Measurements from ENCODE around the gene VKORC1. TPM values are rescaled to one million over a fixed set of nuclear protein-coding genes. Genes with fewer than 3 reads are reported as not detected.
A peak's percentile ranks its signal among the peaks of the same experiment; 100 is the strongest.

VKORC1 gene
- total RNA-seq, 1 experiment from 2014 or later, result 98.3 TPM

GRCh38 chr16:31108794-31109558 is 14.4 kb upstream of the VKORC1 start:
- peaks cover 13% of the 10 kb centered on the region for H3K4me1 ChIP-seq (ENCODE audit: insufficient read depth, low read length, poor library complexity, severe bottlenecking)
- DNase-seq (ENCODE audit: low spot score), result no peak
- ChIA-PET POLR2A (ENCODE audit: low non-redundant PET) (interaction anchor here (0.6 kb wide), 1 partner anchor 8 kb away, joined by 3 read pairs; the partner anchor contains the start of gene KAT8), CTCF (interaction anchor here (0.5 kb wide), 1 partner anchor 415 kb away, joined by 3 read pairs; no protein-coding TSS in a partner anchor)
- intact Hi-C loops (cut with micrococcal nuclease; ENCODE audit: unreplicated experiment), result no loop called here
- TF ChIP-seq CTCF (conservative IDR thresholded peaks at IDR 0.05; ENCODE audit: low read depth, low read length) (no peak), EZH2 (IDR thresholded peaks at IDR 0.05; ENCODE audit: borderline replicate concordance, low read depth, low read length, poor library complexity, severe bottlenecking) (no peak)
- no peaks in the 10 kb centered on the region for H3K27me3 ChIP-seq (replicated peaks; ENCODE audit: insufficient read depth, low read depth, low read length, poor library complexity)
- H3K36me3 ChIP-seq (ENCODE audit: insufficient read depth, low read length, poor library complexity, severe bottlenecking), result peaks cover 31% of the 10 kb centered on the region
- peak overlapping the region; percentile 96 for H3K4me3 ChIP-seq (ENCODE audit: low read depth, low read length, poor library complexity, severe bottlenecking)
- no peaks in the 10 kb centered on the region for H3K9me3 ChIP-seq (ENCODE audit: low read depth, low read length, poor library complexity, severe bottlenecking)
- H3K27ac ChIP-seq (ENCODE audit: low read depth, low read length, poor library complexity, severe bottlenecking), result peak overlapping the region; percentile 87
- TSS peak; percentile 41 for BruUV-seq (replicated peaks)

- TF ChIP-seq EZH2 (IDR thresholded peaks at IDR 0.05; ENCODE audit: borderline replicate concordance, low read depth, low read length, poor library complexity, severe bottlenecking) (no peak), CTCF (conservative IDR thresholded peaks at IDR 0.05; ENCODE audit: low read depth, low read length) (no peak)
- Histone ChIP-seq H3K4me1 (ENCODE audit: insufficient read depth, low read length, poor library complexity, severe bottlenecking) (peaks cover 13% of the 10 kb centered on the region), H3K27me3 (replicated peaks; ENCODE audit: insufficient read depth, low read depth, low read length, poor library complexity) (no peaks in the 10 kb centered on the region), H3K4me3 (ENCODE audit: low read depth, low read length, poor library complexity, severe bottlenecking) (peak within 1 kb of the TSS; percentile 96), H3K36me3 (ENCODE audit: insufficient read depth, low read length, poor library complexity, severe bottlenecking) (peaks cover 31% of the 10 kb centered on the region), H3K27ac (ENCODE audit: low read depth, low read length, poor library complexity, severe bottlenecking) (peak within 1 kb of the TSS; percentile 87), H3K9me3 (ENCODE audit: low read depth, low read length, poor library complexity, severe bottlenecking) (no peaks in the 10 kb centered on the region)
- CTCF ChIA-PET, result no interaction called here
- intact Hi-C loops (cut with micrococcal nuclease; ENCODE audit: unreplicated experiment), result no loop called here
- no TSS peak for BruUV-seq (replicated peaks)
- POLR2A ChIA-PET (ENCODE audit: low non-redundant PET), result interaction anchor here (0.6 kb wide), 1 partner anchor 9 kb away, joined by 3 read pairs; the partner anchor contains the start of gene KAT8
- peak; percentile 88 for DNase-seq (ENCODE audit: low spot score)
These were observed 13.6 kb upstream of the VKORC1 start, which contains the start of gene BCKDK for GRCh38 chr16:31108035-31108793. Gene BCKDK, plus strand, starts transcription at chr16:31108386. Its CDS starts 838 bp downstream, at chr16:31109224.

DNA sequence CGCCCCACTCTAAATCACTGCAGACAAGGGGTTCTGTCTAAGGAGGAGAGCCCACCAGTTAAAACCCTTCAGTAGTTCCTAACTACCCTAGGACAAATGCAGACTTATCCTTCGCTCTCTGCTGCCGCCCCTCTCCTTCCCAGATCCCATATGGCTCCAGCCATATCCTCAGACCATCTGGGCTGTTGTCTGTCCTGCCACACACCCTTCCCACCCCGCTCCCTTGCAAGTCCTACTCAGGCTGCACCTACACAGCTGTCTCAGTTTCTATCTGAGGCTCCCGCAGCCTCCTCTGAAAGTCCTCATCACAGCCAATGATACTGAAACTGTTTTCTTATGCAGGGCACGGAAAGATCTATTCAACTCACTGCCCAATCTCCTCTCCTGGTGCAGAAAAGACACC is 12.9 kb upstream of the VKORC1 start:
- Histone ChIP-seq H3K27ac (ENCODE audit: low read depth, low read length, poor library complexity, severe bottlenecking) (no peak overlapping the region), H3K4me3 (ENCODE audit: low read depth, low read length, poor library complexity, severe bottlenecking) (no peak overlapping the region), H3K9me3 (ENCODE audit: low read depth, low read length, poor library complexity, severe bottlenecking) (no peaks in the 10 kb centered on the region), H3K27me3 (replicated peaks; ENCODE audit: insufficient read depth, low read depth, low read length, poor library complexity) (no peaks in the 10 kb centered on the region), H3K4me1 (ENCODE audit: insufficient read depth, low read length, poor library complexity, severe bottlenecking) (peaks cover 13% of the 10 kb centered on the region), H3K36me3 (ENCODE audit: insufficient read depth, low read length, poor library complexity, severe bottlenecking) (peaks cover 30% of the 10 kb centered on the region)
- BruUV-seq (replicated peaks), result no TSS peak
- no peak for DNase-seq (ENCODE audit: low spot score)
- TF ChIP-seq EZH2 (IDR thresholded peaks at IDR 0.05; ENCODE audit: borderline replicate concordance, low read depth, low read length, poor library complexity, severe bottlenecking), result no peak
- TF ChIP-seq CTCF (conservative IDR thresholded peaks at IDR 0.05; ENCODE audit: low read depth, low read length), result no peak
- intact Hi-C loops (cut with micrococcal nuclease; ENCODE audit: unreplicated experiment), result no loop called here
- ChIA-PET POLR2A (ENCODE audit: low non-redundant PET) (no interaction called here), CTCF (no interaction called here)

Data from A673 (cell line).